ENCODE measurements around the gene KCNA10. TPM values are rescaled to one million over a fixed set of nuclear protein-coding genes. Genes with fewer than 3 reads are reported as not detected.

Gene KCNA10
- total and polyA plus RNA-seq, 2 of the 13 experiments (the other 11 are each of a cell fraction or from before 2014, with no cell fraction given) = not detected

- TF ChIP-seq ZNF275 (CRISPR knock-in tag; IDR thresholded peaks at IDR 0.05; ENCODE audit: borderline replicate concordance) = no peak
- no peak for TF ChIP-seq MAX (IDR thresholded peaks at IDR 0.05)
- no peak for TF ChIP-seq MAFK (conservative IDR thresholded peaks at IDR 0.05 in 1 of 2, IDR thresholded peaks at IDR 0.05 in 1 of 2; ENCODE audit: low read length in 2 of 2)
- no peak for TF ChIP-seq XBP1 (CRISPR knock-in tag; IDR thresholded peaks at IDR 0.05)
These were observed 28.0 kb upstream of the KCNA10 start (continued) for GRCh38 chr1:110547017-110547416.

GRCh38 chr1:110545492-110545891, 26.5 kb upstream of the KCNA10 start:
- in situ Hi-C loops (cut with HindIII; ENCODE audit: extremely low pct_ligation_motif_present, low pct_unique_long_range_greater_than_20kb) (no loop called here), intact Hi-C loops (cut with micrococcal nuclease; ENCODE audit: unreplicated experiment) (no loop called here)
- no peaks in the 10 kb centered on the region for H3K36me3 ChIP-seq (replicated peaks in 1 of 2; ENCODE audit: control insufficient read depth in 1 of 2, insufficient read depth in 2 of 2, low read length in 2 of 2)
- H3K79me2 ChIP-seq (ENCODE audit: insufficient read depth, low read length) = no peaks in the 10 kb centered on the region
- H3K4me1 ChIP-seq (ENCODE audit: insufficient read depth, low read length) = no peaks in the 10 kb centered on the region
- no peaks in the 10 kb centered on the region for H4K20me1 ChIP-seq (ENCODE audit: insufficient read depth, low read length)
- 0% methylated on average over 2 of the region's 2 CpGs for WGBS (ENCODE audit: low lambda C conversion rate)
- H3K9me3 ChIP-seq (ENCODE audit: low read length) = no peaks in the 10 kb centered on the region
- BruUV-seq (replicated peaks) = no TSS peak
- no peak for TF ChIP-seq ZFP36L1 (CRISPR knock-in tag; IDR thresholded peaks at IDR 0.05)
- TF ChIP-seq ZNF772 (CRISPR knock-in tag; IDR thresholded peaks at IDR 0.05) = no peak
- no peak for TF ChIP-seq NFKB2 (CRISPR knock-in tag; IDR thresholded peaks at IDR 0.05; ENCODE audit: borderline replicate concordance)
- TF ChIP-seq ZNF792 (CRISPR knock-in tag; IDR thresholded peaks at IDR 0.05) = no peak
- no peak for TF ChIP-seq RELA (CRISPR knock-in tag; IDR thresholded peaks at IDR 0.05)
- no peak overlapping the region for H3K4me3 ChIP-seq (replicated peaks in 1 of 3; ENCODE audit: insufficient read depth in 1 of 3, low read depth in 2 of 3, low read length in 3 of 3)
- ChIA-PET CTCF (ENCODE audit: low intra/inter-chr PET ratio, low total read pairs) (no interaction called here), POLR2A (no interaction called here)
- ATAC-seq = no peak
- H2AFZ ChIP-seq (ENCODE audit: low read length) = no peak overlapping the region
- no peak overlapping the region for H3K4me2 ChIP-seq (ENCODE audit: low read depth, low read length)
- H3K27ac ChIP-seq (ENCODE audit: extremely low read length, insufficient read depth, low read length) = no peak overlapping the region
- no peak for FAIRE-seq
- no peak for DNase-seq (ENCODE audit: low spot score)
- H3K9ac ChIP-seq (ENCODE audit: insufficient read depth, low read depth, low read length) = no peak overlapping the region
- H3K27me3 ChIP-seq (ENCODE audit: control insufficient read depth in 1 of 2, insufficient read depth in 2 of 2, low read length in 2 of 2) = no peaks in the 10 kb centered on the region

All from HepG2 (cell line).